ENCODE measurements around the gene FASN. TPM values are rescaled to one million over a fixed set of nuclear protein-coding genes. Genes with fewer than 3 reads are reported as not detected.

Gene FASN
- total and polyA plus RNA-seq, 2 donors (not counting 1 experiment from before 2014, with no cell fraction given) = 36.8 to 242 TPM

GRCh38 chr17:82029391-82029790, 68.6 kb downstream of the FASN start:
- no peak overlapping the region for H3K4me3 ChIP-seq (replicated peaks in 1 of 4; ENCODE audit: control extremely low read depth in 1 of 4, insufficient read depth in 1 of 4, low read depth in 3 of 4, low read length in 4 of 4)
- H3K36me3 ChIP-seq (ENCODE audit: control insufficient read depth, insufficient read depth, low read length) = no peaks in the 10 kb centered on the region
- H3K27me3 ChIP-seq (ENCODE audit: control insufficient read depth, insufficient read depth, low read length) = no peaks in the 10 kb centered on the region
- H3K4me1 ChIP-seq (ENCODE audit: control insufficient read depth, extremely low read depth, insufficient read depth, low read length) = no peaks in the 10 kb centered on the region
- H3K4me2 ChIP-seq (ENCODE audit: extremely low read depth, insufficient read depth, low read length) = no peak overlapping the region
- DNase-seq (ENCODE audit: low read depth in 2 of 2) = no peak
- no peaks in the 10 kb centered on the region for H3K9me3 ChIP-seq (ENCODE audit: control insufficient read depth, insufficient read depth, low read depth, low read length)
- no peaks in the 10 kb centered on the region for H4K20me1 ChIP-seq (ENCODE audit: control insufficient read depth, extremely low read depth, insufficient read depth, low read length)
- no peaks in the 10 kb centered on the region for H3K79me2 ChIP-seq (ENCODE audit: control insufficient read depth, insufficient read depth, low read length)
- no peak for TF ChIP-seq EZH2 (IDR thresholded peaks at IDR 0.05; ENCODE audit: low read length, missing control alignments)
- TF ChIP-seq, protein P1, sequence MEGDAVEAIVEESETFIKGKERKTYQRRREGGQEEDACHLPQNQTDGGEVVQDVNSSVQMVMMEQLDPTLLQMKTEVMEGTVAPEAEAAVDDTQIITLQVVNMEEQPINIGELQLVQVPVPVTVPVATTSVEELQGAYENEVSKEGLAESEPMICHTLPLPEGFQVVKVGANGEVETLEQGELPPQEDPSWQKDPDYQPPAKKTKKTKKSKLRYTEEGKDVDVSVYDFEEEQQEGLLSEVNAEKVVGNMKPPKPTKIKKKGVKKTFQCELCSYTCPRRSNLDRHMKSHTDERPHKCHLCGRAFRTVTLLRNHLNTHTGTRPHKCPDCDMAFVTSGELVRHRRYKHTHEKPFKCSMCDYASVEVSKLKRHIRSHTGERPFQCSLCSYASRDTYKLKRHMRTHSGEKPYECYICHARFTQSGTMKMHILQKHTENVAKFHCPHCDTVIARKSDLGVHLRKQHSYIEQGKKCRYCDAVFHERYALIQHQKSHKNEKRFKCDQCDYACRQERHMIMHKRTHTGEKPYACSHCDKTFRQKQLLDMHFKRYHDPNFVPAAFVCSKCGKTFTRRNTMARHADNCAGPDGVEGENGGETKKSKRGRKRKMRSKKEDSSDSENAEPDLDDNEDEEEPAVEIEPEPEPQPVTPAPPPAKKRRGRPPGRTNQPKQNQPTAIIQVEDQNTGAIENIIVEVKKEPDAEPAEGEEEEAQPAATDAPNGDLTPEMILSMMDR (conservative IDR thresholded peaks at IDR 0.05 in 1 of 2, IDR thresholded peaks at IDR 0.05 in 1 of 2; ENCODE audit: low read depth in 1 of 2, low read length in 2 of 2) = no peak
- H3K27ac ChIP-seq (ENCODE audit: insufficient read depth, low read length) = no peak overlapping the region
- no peak overlapping the region for H3K9ac ChIP-seq (ENCODE audit: insufficient read depth, low read length)
- H2AFZ ChIP-seq (ENCODE audit: low read length) = no peak overlapping the region

GRCh38 chr17:82028966-82029365, 69.1 kb downstream of the FASN start:
- Histone ChIP-seq H2AFZ (ENCODE audit: low read length) (no peak overlapping the region), H3K4me3 (replicated peaks in 1 of 4; ENCODE audit: control extremely low read depth in 1 of 4, insufficient read depth in 1 of 4, low read depth in 3 of 4, low read length in 4 of 4) (no peak overlapping the region), H3K4me1 (ENCODE audit: control insufficient read depth, extremely low read depth, insufficient read depth, low read length) (peaks cover 4% of the 10 kb centered on the region), H3K9ac (ENCODE audit: insufficient read depth, low read length) (no peak overlapping the region), H3K4me2 (ENCODE audit: extremely low read depth, insufficient read depth, low read length) (no peak overlapping the region), H3K9me3 (ENCODE audit: control insufficient read depth, insufficient read depth, low read depth, low read length) (no peaks in the 10 kb centered on the region), H3K27ac (ENCODE audit: insufficient read depth, low read length) (no peak overlapping the region), H3K36me3 (ENCODE audit: control insufficient read depth, insufficient read depth, low read length) (no peaks in the 10 kb centered on the region), H4K20me1 (ENCODE audit: control insufficient read depth, extremely low read depth, insufficient read depth, low read length) (no peaks in the 10 kb centered on the region), H3K27me3 (ENCODE audit: control insufficient read depth, insufficient read depth, low read length) (no peaks in the 10 kb centered on the region), H3K79me2 (ENCODE audit: control insufficient read depth, insufficient read depth, low read length) (no peaks in the 10 kb centered on the region)
- TF ChIP-seq, protein P1 (conservative IDR thresholded peaks at IDR 0.05 in 1 of 2, IDR thresholded peaks at IDR 0.05 in 1 of 2; ENCODE audit: low read depth in 1 of 2, low read length in 2 of 2) = no peak
- TF ChIP-seq EZH2 (IDR thresholded peaks at IDR 0.05; ENCODE audit: low read length, missing control alignments) = no peak
- no peak for DNase-seq (ENCODE audit: low read depth in 2 of 2)

Other genes starting within 250 kb of the FASN start
- 633 and 1,034 TPM in 2 replicates for gene P4HB, start 237.7 kb downstream of the FASN start, total RNA-seq
- gene P4HB, start 237.7 kb downstream of the FASN start, polyA plus RNA-seq = 106 and 109 TPM in 2 replicates
- 61.6 and 95.0 TPM in 2 replicates for gene ARHGDIA, start 226.9 kb downstream of the FASN start, total RNA-seq
- 164 and 254 TPM in 2 replicates for gene ARHGDIA, start 226.9 kb downstream of the FASN start, polyA plus RNA-seq
- gene ALYREF, start 206.7 kb downstream of the FASN start, total RNA-seq = 77.3 and 82.2 TPM in 2 replicates
- 41.6 and 81.5 TPM in 2 replicates for gene ALYREF, start 206.7 kb downstream of the FASN start, polyA plus RNA-seq
- 144 and 175 TPM in 2 replicates for gene ANAPC11, start 206.5 kb downstream of the FASN start, total RNA-seq
- gene ANAPC11, start 206.5 kb downstream of the FASN start, polyA plus RNA-seq = 223 and 269 TPM in 2 replicates
- gene NPB, start 196.0 kb downstream of the FASN start, total RNA-seq = 0.51 and 0.83 TPM in 2 replicates
- gene NPB, start 196.0 kb downstream of the FASN start, polyA plus RNA-seq = 0.19 and 0.31 TPM in 2 replicates
- 31.6 and 65.6 TPM in 2 replicates for gene PCYT2, start 186.8 kb downstream of the FASN start, total RNA-seq
- 46.0 and 61.1 TPM in 2 replicates for gene PCYT2, start 186.8 kb downstream of the FASN start, polyA plus RNA-seq
- gene SIRT7, start 180.1 kb downstream of the FASN start, total RNA-seq = 14.9 and 18.7 TPM in 2 replicates
- 3.3 and 4.4 TPM in 2 replicates for gene SIRT7, start 180.1 kb downstream of the FASN start, polyA plus RNA-seq
- gene MAFG, start 170.5 kb downstream of the FASN start, total RNA-seq = 18.0 and 20.6 TPM in 2 replicates
- gene MAFG, start 170.5 kb downstream of the FASN start, polyA plus RNA-seq = 11.0 and 11.3 TPM in 2 replicates
- 73.7 and 102 TPM in 2 replicates for gene PYCR1, start 160.9 kb downstream of the FASN start, total RNA-seq
- gene PYCR1, start 160.9 kb downstream of the FASN start, polyA plus RNA-seq = 34.2 and 56.8 TPM in 2 replicates
- not detected in 2 replicates for gene MYADML2, start 151.0 kb downstream of the FASN start, total RNA-seq
- not detected in 2 replicates for gene MYADML2, start 151.0 kb downstream of the FASN start, polyA plus RNA-seq
- 0.50 and 0.51 TPM in 2 replicates for gene NOTUM, start 137.0 kb downstream of the FASN start, total RNA-seq
- gene NOTUM, start 137.0 kb downstream of the FASN start, polyA plus RNA-seq = 0.02 TPM in 2 replicates
- gene ASPSCR1, start 120.6 kb downstream of the FASN start, total RNA-seq = 22.3 and 35.7 TPM in 2 replicates
- gene ASPSCR1, start 120.6 kb downstream of the FASN start, polyA plus RNA-seq = 6.3 and 8.3 TPM in 2 replicates
- 15.2 and 30.4 TPM in 2 replicates for gene CENPX, start 75.4 kb downstream of the FASN start, total RNA-seq
- 29.2 and 51.3 TPM in 2 replicates for gene CENPX, start 75.4 kb downstream of the FASN start, polyA plus RNA-seq
- 9.9 and 10.0 TPM in 2 replicates for gene LRRC45, start 74.9 kb downstream of the FASN start, total RNA-seq
- gene LRRC45, start 74.9 kb downstream of the FASN start, polyA plus RNA-seq = 2.3 and 3.8 TPM in 2 replicates
- gene RAC3, start 66.6 kb downstream of the FASN start, total RNA-seq = 5.6 and 6.6 TPM in 2 replicates
- 4.3 and 4.7 TPM in 2 replicates for gene RAC3, start 66.6 kb downstream of the FASN start, polyA plus RNA-seq
- 38.3 and 43.6 TPM in 2 replicates for gene DCXR, start 60.5 kb downstream of the FASN start, total RNA-seq
- 34.8 and 75.3 TPM in 2 replicates for gene DCXR, start 60.5 kb downstream of the FASN start, polyA plus RNA-seq
- gene RFNG, start 46.4 kb downstream of the FASN start, total RNA-seq = 38.5 and 48.9 TPM in 2 replicates
- 14.1 and 14.5 TPM in 2 replicates for gene RFNG, start 46.4 kb downstream of the FASN start, polyA plus RNA-seq
- gene GPS1, start 46.3 kb downstream of the FASN start, total RNA-seq = 67.0 and 76.6 TPM in 2 replicates
- 53.3 and 86.1 TPM in 2 replicates for gene GPS1, start 46.3 kb downstream of the FASN start, polyA plus RNA-seq
- 41.0 and 46.2 TPM in 2 replicates for gene DUS1L, start 32.4 kb downstream of the FASN start, total RNA-seq
- gene DUS1L, start 32.4 kb downstream of the FASN start, polyA plus RNA-seq = 24.6 and 40.9 TPM in 2 replicates
- 8.2 and 10.1 TPM in 2 replicates for gene CCDC57, start 114.6 kb upstream of the FASN start, total RNA-seq
- 4.3 and 7.1 TPM in 2 replicates for gene CCDC57, start 114.6 kb upstream of the FASN start, polyA plus RNA-seq
- 99.4 and 107 TPM in 2 replicates for gene SLC16A3, start 130.8 kb upstream of the FASN start, total RNA-seq
- gene SLC16A3, start 130.8 kb upstream of the FASN start, polyA plus RNA-seq = 36.0 and 71.0 TPM in 2 replicates
- gene CSNK1D, start 175.5 kb upstream of the FASN start, total RNA-seq = 41.3 and 64.9 TPM in 2 replicates
- 112 and 139 TPM in 2 replicates for gene CSNK1D, start 175.5 kb upstream of the FASN start, polyA plus RNA-seq
- gene CD7, start 219.4 kb upstream of the FASN start, total RNA-seq = under 0.01 and 0.17 TPM in 2 replicates
- gene CD7, start 219.4 kb upstream of the FASN start, polyA plus RNA-seq = not detected in 2 replicates
- gene SECTM1, start 235.5 kb upstream of the FASN start, total RNA-seq = 17.3 and 31.1 TPM in 2 replicates
- gene SECTM1, start 235.5 kb upstream of the FASN start, polyA plus RNA-seq = 17.5 and 21.0 TPM in 2 replicates